DND-41 (cell line): ENCODE results near the gene HSF4.
A peak's percentile ranks its signal among the peaks of the same experiment; 100 is the strongest.

Experiments
- ATAC-seq: fragments of 200-7000 bp; cut with Tn5 transposase; 3 replicates; pipeline ENCODE4 v1.9.1; 2021; ENCODE audit warnings: low read depth; ENCODE audit not compliant: insufficient read depth
- DNase-seq: peaks from one replicate; pipeline ENCODE4 v3.0.0-alpha.2; 2020
- H2AFZ ChIP-seq: 2 replicates; pipeline ENCODE4 v1.6.0; 2012; ENCODE audit warnings: low read depth, low read length
- H3K27ac ChIP-seq: 2 replicates; pipeline ENCODE4 v1.5.1; 2012; ENCODE audit warnings: low read length, inconsistent platforms
- H3K27me3 ChIP-seq: fragments of 200-600 bp; sonication (generic); 2 replicates; pipeline ENCODE4 v1.6.0; 2012; ENCODE audit warnings: low read length, mild to moderate bottlenecking, inconsistent platforms; ENCODE audit not compliant: insufficient read depth, poor library complexity
- H3K36me3 ChIP-seq: 2 replicates; pipeline ENCODE4 v1.5.1; 2012; ENCODE audit warnings: low read length, inconsistent platforms; ENCODE audit not compliant: insufficient read depth
- H3K4me1 ChIP-seq: 2 replicates; pipeline ENCODE4 v1.5.1; 2012; ENCODE audit warnings: mild to moderate bottlenecking, low read length; ENCODE audit not compliant: insufficient read depth
- H3K4me2 ChIP-seq: 2 replicates; pipeline ENCODE4 v1.6.0; 2012; ENCODE audit warnings: mild to moderate bottlenecking, moderate library complexity, low read length, inconsistent platforms; ENCODE audit not compliant: insufficient read depth
- H3K4me3 ChIP-seq, 2 experiments: fragments of 200-600 bp in 1 of 2; shearing (Covaris generic) in 1 of 2; 2 replicates each; pipeline ENCODE4 v1.5.1; 2012 to 2016; ENCODE audit warnings: inconsistent platforms in 2 of 2, low read length in 2 of 2, mild to moderate bottlenecking in 2 of 2, low read depth in 1 of 2, moderate library complexity in 1 of 2
- H3K79me2 ChIP-seq: 2 replicates; pipeline ENCODE4 v1.6.0; 2012; ENCODE audit warnings: low read length, inconsistent platforms; ENCODE audit not compliant: insufficient read depth
- H3K9ac ChIP-seq: 2 replicates; pipeline ENCODE4 v1.6.0; 2012; ENCODE audit warnings: low read depth, mild to moderate bottlenecking, inconsistent platforms, low read length, moderate library complexity
- H3K9me3 ChIP-seq: 2 replicates; pipeline ENCODE4 v1.5.1; 2012; ENCODE audit warnings: low read length, moderate library complexity, mild to moderate bottlenecking, inconsistent platforms; ENCODE audit not compliant: insufficient read depth, severe bottlenecking
- H4K20me1 ChIP-seq: 2 replicates; pipeline ENCODE4 v1.6.0; 2012; ENCODE audit warnings: low read length; ENCODE audit not compliant: insufficient read depth
- EZH2 ChIP-seq: IDR thresholded peaks from 3 replicates; pipeline ENCODE4 v1.6.1; 2012; ENCODE audit warnings: borderline replicate concordance, low read depth, mild to moderate bottlenecking, moderate library complexity, low read length, inconsistent platforms; ENCODE audit not compliant: severe bottlenecking
- TF ChIP-seq, protein P1 (sequence below): IDR thresholded peaks from 2 replicates; pipeline ENCODE4 v1.5.1; 2012; ENCODE audit warnings: borderline replicate concordance, low read length, moderate library complexity, mild to moderate bottlenecking; ENCODE audit not compliant: poor library complexity, severe bottlenecking; ENCODE audit errors: extremely low read depth

Gene HSF4

DNA sequence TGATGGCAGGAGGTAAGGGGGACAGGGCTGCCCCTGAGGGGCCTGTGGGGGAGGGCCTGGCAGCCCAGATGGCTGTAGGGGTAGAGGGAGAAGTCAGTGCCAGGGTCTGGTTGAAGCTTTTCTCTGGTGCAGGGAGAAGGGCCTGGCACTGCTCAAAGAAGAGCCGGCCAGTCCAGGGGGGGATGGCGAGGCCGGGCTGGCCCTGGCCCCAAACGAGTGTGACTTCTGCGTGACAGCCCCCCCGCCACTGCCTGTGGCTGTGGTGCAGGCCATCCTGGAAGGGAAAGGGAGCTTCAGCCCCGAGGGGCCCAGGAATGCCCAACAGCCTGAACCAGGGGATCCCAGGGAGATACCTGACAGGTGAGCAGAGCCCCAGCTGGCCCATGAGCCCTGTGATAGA lies 3.0 kb downstream of the HSF4 start:
- H3K9ac ChIP-seq, result no peak overlapping the region
- DNase-seq (no peak), ATAC-seq (no peak)
- H3K4me2 ChIP-seq, result no peak overlapping the region
- H2AFZ ChIP-seq, result no peak overlapping the region
- no peaks in the 10 kb centered on the region for H3K79me2 ChIP-seq
- H3K36me3 ChIP-seq, result no peaks in the 10 kb centered on the region
- no peak overlapping the region for H3K27ac ChIP-seq
- no peak overlapping the region for H3K4me3 ChIP-seq
- H3K27me3 ChIP-seq, result no peaks in the 10 kb centered on the region
- H4K20me1 ChIP-seq, result peaks cover 6% of the 10 kb centered on the region
- H3K9me3 ChIP-seq, result no peaks in the 10 kb centered on the region
- H3K4me1 ChIP-seq, result peaks cover 21% of the 10 kb centered on the region
- TF ChIP-seq, protein P1, sequence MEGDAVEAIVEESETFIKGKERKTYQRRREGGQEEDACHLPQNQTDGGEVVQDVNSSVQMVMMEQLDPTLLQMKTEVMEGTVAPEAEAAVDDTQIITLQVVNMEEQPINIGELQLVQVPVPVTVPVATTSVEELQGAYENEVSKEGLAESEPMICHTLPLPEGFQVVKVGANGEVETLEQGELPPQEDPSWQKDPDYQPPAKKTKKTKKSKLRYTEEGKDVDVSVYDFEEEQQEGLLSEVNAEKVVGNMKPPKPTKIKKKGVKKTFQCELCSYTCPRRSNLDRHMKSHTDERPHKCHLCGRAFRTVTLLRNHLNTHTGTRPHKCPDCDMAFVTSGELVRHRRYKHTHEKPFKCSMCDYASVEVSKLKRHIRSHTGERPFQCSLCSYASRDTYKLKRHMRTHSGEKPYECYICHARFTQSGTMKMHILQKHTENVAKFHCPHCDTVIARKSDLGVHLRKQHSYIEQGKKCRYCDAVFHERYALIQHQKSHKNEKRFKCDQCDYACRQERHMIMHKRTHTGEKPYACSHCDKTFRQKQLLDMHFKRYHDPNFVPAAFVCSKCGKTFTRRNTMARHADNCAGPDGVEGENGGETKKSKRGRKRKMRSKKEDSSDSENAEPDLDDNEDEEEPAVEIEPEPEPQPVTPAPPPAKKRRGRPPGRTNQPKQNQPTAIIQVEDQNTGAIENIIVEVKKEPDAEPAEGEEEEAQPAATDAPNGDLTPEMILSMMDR, result no peak
- no peak for TF ChIP-seq EZH2

DNA sequence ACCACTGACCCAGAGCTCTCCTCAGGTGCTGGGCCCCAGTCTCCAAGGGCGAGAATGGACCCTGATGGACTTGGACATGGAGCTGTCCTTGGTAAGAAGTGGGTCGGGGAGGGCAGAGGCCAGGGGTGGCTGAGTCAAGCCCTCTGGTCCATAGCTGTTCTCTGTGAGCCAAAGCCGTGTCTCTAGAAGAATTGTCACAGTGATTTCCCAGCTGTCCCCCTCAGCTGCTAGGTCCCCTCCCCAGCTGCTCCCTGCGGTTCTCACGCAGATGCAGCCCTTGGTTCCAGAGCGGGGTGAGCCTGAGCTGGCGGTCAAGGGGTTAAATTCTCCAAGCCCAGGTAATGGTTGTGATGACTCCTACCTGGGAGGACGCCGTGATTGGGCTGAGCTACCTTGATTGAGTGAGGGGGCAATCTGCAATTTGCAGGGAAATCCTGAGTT lies 4.5 kb downstream of the HSF4 start:
- Histone ChIP-seq H3K27me3 (peaks cover under 1% of the 10 kb centered on the region), H3K79me2 (no peaks in the 10 kb centered on the region), H3K27ac (no peak overlapping the region), H3K9ac (peak overlapping the region; percentile 45; the same call in 1 of the 2 replicates), H3K36me3 (no peaks in the 10 kb centered on the region), H4K20me1 (peaks cover 10% of the 10 kb centered on the region), H3K4me1 (peaks cover 23% of the 10 kb centered on the region), H3K4me2 (peak overlapping the region; percentile 63), H3K4me3 (no peak overlapping the region; a peak in 1 of 4 replicates), H2AFZ (no peak overlapping the region), H3K9me3 (no peaks in the 10 kb centered on the region)
- TF ChIP-seq, protein P1, result no peak
- no peak for TF ChIP-seq EZH2
- no peak for DNase-seq
- ATAC-seq, result no peak

DNA sequence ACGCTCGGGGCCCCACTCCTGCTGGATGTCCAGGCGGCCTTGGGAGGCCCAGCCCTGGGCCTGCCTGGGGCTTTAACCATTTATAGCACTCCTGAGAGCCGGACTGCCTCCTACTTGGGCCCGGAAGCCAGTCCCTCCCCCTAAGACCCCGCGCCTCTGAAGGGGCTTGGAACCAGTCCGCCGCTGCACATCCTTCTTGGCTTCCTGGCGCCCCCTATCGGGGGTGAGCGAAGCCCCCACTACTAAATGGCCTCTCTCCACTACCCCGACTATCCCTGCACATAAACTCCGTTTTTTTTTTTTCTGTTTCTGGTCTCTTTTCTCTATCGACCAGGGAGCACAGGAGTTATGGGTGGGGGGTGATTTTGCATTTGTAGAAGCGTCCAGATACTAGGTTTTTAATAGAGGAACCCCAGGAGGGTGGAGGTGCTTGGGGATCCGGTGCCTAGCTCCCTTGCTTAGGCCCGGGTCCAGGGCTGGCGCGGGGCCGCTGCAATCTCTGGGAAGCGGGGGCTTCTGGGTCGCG lies 5.2 kb downstream of the HSF4 start:
- DNase-seq (peak; percentile 49), ATAC-seq (peak; percentile 23; the same call in 2 of the 3 replicates)
- Histone ChIP-seq H3K9ac (peak overlapping the region; percentile 45), H3K27ac (no peak overlapping the region), H3K27me3 (peaks cover 3% of the 10 kb centered on the region), H3K4me1 (peaks cover 29% of the 10 kb centered on the region), H3K36me3 (no peaks in the 10 kb centered on the region), H3K4me2 (peak overlapping the region; percentile 63), H4K20me1 (peaks cover 10% of the 10 kb centered on the region), H3K79me2 (no peaks in the 10 kb centered on the region), H3K4me3 (peak overlapping the region in 1 of 2 experiments; percentile 50; a peak in 2 of 4 replicates), H3K9me3 (no peaks in the 10 kb centered on the region), H2AFZ (peak overlapping the region; percentile 40)
- TF ChIP-seq, protein P1, result peak; percentile 49
- no peak for TF ChIP-seq EZH2
